MM.1S (cell line): ENCODE results near the gene ZNHIT1.

Source experiments
- EZH2phosphoT487 ChIP-seq: fragments of 300-600 bp; sonication (generic); IDR thresholded peaks from 2 replicates; pipeline ENCODE4 v1.6.1; 2018; ENCODE audit warnings: antibody characterized with exemption, low read length
- TF ChIP-seq, protein P1 (sequence below): fragments of 300-600 bp; sonication (generic); IDR thresholded peaks from 2 replicates; pipeline ENCODE4 v1.5.1; 2016; ENCODE audit warnings: antibody characterized with exemption, low read length, mixed read lengths

DNA sequence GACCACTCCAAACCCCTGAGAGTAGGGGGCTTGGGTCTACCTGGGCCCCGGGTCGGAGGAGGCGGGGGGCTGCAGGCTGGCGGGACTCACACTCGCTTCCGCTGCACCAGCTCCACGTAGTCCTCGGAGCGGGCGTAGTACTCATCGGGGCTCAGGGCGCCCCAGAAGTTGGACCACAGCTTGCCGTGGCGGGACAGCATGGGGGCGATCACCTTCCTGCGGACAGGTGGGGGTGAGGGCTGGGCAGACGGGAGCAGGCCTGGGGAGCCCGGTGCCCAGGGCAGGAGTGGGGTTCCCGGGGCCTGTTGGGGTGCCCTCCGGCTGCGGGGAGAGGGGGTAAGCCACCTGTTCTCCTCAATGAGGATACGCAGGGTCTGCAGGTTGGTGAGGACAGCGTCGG, 6.5 kb upstream of the ZNHIT1 start:
- TF ChIP-seq, protein P1, sequence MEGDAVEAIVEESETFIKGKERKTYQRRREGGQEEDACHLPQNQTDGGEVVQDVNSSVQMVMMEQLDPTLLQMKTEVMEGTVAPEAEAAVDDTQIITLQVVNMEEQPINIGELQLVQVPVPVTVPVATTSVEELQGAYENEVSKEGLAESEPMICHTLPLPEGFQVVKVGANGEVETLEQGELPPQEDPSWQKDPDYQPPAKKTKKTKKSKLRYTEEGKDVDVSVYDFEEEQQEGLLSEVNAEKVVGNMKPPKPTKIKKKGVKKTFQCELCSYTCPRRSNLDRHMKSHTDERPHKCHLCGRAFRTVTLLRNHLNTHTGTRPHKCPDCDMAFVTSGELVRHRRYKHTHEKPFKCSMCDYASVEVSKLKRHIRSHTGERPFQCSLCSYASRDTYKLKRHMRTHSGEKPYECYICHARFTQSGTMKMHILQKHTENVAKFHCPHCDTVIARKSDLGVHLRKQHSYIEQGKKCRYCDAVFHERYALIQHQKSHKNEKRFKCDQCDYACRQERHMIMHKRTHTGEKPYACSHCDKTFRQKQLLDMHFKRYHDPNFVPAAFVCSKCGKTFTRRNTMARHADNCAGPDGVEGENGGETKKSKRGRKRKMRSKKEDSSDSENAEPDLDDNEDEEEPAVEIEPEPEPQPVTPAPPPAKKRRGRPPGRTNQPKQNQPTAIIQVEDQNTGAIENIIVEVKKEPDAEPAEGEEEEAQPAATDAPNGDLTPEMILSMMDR = no peak
- TF ChIP-seq EZH2phosphoT487 = no peak
